HL-60/S4 (cell line): ENCODE results near the gene AVL9.

Experiments used
- in situ Hi-C: fragments of 300-500 bp; cut with MboI; formaldehyde crosslinking; loops from 2 replicates; pipeline ENCODE4 v1.14.3; 2022; ENCODE audit warnings: low sequenced_read_pairs

The AVL9 gene

DNA sequence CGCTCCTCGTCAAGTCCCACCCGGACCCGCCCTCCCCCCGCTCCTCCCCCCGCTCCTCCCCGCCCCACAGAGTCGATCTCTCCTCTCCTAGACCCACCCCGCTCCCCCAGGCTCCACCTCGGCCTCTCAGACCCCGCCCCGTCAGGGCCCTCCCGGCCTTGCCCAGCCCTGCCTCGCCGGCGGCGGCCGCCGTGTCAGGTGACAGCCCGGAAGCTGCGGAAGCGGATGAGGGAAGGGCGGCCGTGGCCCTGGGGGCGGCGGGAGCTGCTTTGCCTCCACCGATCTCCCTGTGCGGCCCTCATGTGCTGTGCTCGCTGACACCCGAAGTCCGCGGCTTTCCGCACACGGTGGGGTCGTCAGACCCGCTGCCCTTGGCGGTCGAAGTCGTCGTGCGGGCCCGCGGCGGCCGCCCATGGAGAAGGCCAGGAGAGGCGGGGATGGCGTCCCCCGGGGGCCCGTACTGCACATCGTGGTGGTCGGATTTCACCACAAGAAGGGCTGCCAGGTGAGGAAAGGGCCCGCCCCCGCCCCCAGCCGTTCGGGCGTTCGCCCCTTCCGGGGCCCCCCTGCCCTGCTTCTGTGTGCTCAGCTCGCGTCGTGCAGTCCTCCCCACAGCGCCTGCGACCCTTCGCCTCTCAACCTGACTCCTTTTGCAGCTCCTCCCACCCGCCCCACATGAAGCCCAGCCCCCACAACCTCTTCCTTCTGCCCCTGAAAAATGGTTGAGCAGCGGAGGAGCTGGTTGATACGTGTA, at the start of gene AVL9:
Gene AVL9 (plus strand): TSS at position 192 of the 754 bp plus-strand sequence. CDS start 221 bp downstream, at position 413.
- in situ Hi-C loops = no loop called here

DNA sequence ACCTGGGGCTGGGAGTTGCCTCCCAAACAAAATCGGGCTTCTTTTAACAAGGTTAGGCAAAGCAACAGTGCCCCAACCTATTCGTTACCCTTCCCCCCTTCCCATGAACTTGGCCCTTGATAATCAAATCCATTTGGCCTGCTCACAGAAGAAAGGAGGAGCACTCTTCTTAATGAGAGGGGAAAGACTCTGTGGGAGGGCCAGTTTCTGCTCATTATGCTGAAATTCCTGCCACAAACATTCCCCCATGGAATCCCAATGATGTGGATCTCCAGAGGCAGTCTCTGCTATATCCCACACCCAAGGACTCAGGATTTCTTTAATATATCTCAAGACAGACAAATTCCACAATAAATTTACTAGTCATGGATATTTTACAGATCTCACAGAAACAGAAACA, 48.1 kb upstream of the AVL9 start:
- in situ Hi-C loops = no loop called here

DNA sequence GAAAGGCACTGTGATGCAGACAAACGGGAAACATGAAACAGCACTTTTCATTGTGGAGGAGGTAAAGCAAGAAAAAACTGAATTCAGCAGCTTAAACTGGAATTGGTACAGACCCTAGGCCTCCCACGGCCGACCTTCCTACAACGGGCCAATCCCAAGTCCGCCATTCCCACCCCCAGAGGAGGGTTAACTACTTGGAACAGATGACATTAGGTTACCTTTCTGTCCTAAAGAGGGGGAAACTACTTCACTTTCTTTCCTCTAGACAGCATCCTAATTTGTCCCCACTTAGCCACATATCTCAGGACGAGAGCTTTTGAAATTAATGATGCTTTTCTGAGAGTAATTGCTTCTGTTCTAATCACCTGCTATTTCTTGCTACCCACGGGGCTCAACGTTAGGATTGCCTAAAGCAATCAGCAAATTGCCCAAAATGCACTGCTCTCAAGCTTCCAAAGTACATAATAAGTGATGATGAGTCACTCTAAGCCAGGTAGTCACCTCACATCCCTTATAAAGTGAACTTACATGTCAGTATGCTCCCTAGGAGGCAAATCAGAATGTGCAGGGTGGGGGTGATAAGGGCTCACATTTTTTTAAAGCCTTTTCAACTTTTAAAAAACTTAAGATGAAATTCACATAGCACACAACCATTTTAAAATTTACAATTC, 41.8 kb upstream of the AVL9 start:
- in situ Hi-C loops = loop anchor here (25.0 kb wide), 1 partner anchor 716 kb away; no protein-coding TSS in a partner anchor

DNA sequence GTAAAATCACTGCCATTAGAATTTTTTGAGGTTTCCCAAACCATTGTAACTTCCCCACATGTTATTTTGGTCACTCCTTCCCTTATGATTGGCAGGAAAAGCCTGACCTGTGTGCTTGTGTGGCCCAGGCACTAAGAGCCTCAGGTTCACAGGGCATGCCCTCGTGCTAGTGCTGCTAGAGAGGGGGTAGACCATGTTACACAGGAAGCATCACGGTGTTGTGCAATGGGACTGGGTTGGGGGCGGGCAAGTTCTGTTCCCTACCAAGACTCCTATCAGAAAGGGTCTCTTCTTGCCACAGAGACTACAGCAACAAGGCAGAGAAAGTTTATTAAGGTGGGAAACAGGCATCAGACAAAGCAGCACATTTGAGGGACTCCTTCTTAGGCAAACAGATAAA, 37.3 kb upstream of the AVL9 start:
- in situ Hi-C loops = loop anchor here (25.0 kb wide), 1 partner anchor 721 kb away; no protein-coding TSS in a partner anchor

DNA sequence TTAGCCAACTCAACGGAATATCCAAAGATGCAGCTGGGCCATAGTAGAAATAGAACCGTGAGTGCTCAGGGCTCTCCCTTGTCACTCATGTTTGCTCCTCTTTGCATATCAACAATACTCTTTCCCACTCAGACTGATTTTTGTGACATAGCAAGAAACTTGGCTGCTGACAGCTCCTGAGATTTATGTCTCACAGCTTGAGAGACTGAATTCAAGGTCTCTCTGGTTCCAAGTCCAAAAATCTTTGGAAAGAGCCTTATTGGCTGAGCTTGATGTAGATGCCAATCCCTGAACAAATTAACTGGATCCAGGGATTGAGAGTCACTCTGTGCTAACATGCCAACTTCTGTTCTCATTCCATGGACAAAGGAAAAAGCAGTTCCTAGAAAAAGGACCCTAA, 35.5 kb upstream of the AVL9 start:
- in situ Hi-C loops = loop anchor here (25.0 kb wide), 1 partner anchor 722 kb away; no protein-coding TSS in a partner anchor

DNA sequence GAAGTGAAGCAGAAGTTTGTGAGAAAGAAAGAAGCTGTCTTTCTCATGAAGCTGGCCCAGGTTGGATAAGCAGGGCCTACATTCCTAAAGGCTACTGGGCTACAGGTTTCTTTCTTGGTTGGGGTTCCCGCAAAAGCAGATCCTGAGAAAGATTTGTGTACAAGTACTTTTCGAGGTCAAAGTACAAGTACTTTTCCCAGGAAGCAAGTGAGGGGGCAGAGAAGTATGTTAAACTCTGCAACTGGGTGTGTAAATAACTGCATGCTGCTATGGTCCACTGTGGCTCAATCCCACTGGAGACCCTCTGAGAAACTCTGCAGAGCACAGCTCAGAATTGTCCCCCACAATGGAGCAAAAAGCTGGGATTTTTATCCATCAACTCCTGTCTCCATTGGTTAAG, 33.8 kb upstream of the AVL9 start:
- in situ Hi-C loops = loop anchor here (25.0 kb wide), 1 partner anchor 724 kb away; no protein-coding TSS in a partner anchor

DNA sequence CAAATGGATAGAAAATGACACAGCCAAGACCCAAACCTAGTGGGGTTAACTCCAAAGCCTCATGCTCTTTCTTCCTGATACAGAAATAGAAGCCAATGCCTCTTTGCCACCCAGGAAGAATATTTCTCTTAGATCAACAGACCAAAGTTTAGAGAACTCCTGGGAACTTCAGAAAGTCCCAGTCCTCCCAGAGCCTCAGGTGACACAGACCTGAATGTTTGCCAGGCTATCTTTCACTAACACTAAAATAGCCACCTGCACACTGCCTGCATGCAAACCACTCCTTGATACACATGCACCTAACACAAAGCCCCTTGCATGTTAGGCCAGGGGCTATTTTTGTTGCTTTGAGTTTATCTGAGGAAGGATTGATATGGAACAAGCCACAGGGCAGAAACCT, 32.8 kb upstream of the AVL9 start:
- in situ Hi-C loops = loop anchor here (25.0 kb wide), 1 partner anchor 725 kb away; no protein-coding TSS in a partner anchor

DNA sequence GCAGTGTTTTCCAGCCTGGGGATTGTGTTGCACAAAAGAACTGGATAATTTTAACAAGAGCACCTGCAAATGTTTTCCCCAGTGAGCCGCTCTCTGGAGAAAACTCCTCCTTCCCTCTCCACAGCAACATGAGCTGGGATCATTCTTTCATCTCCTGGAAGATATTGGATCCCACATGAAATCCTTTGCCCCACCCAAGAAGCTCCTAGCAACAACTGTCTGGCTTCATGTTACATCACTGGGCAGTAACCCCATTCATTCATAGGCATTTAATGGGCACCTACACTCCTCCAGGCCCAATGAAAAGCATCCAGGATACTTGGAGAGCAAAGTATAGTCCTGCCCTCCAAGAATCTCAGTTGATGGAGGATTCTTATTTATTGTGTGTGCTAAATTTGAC, 32.3 kb upstream of the AVL9 start:
- in situ Hi-C loops = loop anchor here (25.0 kb wide), 1 partner anchor 726 kb away; no protein-coding TSS in a partner anchor

DNA sequence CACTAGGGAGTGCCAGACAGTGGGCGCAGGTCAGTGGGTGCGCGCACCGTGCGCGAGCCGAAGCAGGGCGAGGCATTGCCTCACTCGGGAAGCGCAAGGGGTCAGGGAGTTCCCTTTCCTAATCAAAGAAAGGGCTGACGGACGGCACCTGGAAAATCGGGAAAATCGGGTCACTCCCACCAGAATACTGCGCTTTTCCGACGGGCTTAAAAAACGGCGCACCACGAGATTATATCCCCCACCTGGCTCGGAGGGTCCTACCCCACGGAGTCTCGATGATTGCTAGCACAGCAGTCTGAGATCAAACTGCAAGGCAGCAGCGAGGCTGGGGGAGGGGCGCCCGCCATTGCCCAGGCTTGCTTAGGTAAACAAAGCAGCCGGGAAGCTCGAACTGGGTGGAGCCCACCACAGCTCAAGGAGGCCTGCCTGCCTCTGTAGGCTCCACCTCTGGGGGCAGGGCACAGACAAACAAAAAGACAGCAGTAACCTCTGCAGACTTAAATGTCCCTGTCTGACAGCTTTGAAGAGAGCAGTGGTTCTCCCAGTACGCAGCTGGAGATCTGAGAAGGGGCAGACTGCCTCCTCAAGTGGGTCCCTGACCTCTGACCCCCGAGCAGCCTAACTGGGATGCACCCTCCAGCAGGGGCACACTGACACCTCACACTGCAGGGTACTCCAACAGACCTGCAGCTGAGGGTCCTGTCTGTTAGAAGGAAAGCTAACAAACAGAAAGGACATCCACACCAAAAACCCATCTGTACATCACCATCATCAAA, 30.5 kb upstream of the AVL9 start:
- in situ Hi-C loops = loop anchor here (25.0 kb wide), 1 partner anchor 728 kb away; no protein-coding TSS in a partner anchor

DNA sequence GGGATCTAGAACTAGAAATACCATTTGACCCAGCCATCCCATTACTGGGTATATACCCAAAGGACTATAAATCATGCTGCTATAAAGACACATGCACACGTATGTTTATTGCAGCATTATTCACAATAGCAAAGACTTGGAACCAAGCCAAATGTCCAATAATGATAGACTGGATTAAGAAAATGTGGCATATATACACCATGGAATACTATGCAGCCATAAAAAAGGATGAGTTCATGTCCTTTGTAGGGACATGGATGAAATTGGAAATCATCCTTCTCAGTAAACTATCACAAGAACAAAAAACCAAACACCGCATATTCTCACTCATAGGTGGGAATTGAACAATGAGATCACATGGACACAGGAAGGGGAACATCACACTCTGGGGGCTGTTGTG, 25.3 kb upstream of the AVL9 start:
- in situ Hi-C loops = loop anchor here (25.0 kb wide), 1 partner anchor 733 kb away; no protein-coding TSS in a partner anchor

DNA sequence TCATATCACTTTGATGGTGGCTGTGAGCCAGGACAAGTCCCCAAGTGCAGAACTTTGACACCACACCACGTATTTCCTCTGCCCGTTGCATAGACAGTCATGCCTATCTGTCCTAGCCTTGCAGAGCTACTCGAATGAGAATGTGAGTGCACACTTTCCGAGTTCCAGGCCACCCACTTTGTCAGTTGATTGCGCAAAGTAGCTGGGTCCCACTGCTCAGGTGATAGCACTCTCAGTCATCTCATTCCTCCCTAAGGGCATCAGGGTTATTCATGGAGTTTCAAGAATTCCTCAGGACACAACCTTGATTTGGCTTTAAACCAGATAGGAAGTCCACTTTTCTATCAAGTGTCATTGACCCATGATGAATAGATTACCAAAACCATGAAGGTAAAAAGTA, 24.4 kb upstream of the AVL9 start:
- in situ Hi-C loops = loop anchor here (25.0 kb wide), 1 partner anchor 734 kb away; no protein-coding TSS in a partner anchor

DNA sequence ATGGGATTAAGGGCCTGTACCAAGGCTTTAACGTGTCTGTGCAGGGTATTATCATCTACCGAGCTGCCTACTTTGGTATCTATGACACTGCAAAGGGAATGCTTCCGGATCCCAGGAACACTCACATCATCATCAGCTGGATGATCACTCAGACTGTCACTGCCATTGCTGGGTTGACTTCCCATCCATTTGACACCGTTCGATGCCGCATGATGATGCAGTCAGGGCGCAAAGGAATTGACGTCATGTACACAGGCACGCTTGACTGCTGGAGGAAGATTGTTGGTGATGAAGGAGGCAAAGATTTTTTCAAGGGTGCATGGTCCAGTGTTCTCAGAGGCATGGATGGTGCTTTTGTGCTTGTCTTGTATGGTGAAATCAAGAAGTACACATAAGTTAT, 23.3 kb upstream of the AVL9 start:
- in situ Hi-C loops = loop anchor here (25.0 kb wide), 1 partner anchor 735 kb away; no protein-coding TSS in a partner anchor

DNA sequence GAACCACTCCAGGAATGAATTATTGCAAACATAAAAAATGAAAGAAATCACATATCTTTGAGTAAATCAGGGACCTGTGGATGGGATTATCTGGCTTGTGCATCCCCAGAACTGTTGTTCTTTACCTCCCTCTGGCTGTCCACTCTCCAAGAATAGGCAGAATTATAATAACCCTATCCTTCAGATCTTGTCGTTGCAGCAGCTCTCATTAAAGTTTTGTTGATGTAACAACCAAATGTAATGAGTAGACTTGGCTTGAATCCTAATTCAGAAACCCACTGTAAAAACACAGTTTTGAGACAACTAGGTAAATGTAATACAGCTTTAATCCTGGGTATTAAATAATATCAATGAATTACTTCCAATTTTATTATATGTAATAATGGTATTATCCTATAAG, 21.3 kb upstream of the AVL9 start:
- in situ Hi-C loops = loop anchor here (25.0 kb wide), 1 partner anchor 737 kb away; no protein-coding TSS in a partner anchor

DNA sequence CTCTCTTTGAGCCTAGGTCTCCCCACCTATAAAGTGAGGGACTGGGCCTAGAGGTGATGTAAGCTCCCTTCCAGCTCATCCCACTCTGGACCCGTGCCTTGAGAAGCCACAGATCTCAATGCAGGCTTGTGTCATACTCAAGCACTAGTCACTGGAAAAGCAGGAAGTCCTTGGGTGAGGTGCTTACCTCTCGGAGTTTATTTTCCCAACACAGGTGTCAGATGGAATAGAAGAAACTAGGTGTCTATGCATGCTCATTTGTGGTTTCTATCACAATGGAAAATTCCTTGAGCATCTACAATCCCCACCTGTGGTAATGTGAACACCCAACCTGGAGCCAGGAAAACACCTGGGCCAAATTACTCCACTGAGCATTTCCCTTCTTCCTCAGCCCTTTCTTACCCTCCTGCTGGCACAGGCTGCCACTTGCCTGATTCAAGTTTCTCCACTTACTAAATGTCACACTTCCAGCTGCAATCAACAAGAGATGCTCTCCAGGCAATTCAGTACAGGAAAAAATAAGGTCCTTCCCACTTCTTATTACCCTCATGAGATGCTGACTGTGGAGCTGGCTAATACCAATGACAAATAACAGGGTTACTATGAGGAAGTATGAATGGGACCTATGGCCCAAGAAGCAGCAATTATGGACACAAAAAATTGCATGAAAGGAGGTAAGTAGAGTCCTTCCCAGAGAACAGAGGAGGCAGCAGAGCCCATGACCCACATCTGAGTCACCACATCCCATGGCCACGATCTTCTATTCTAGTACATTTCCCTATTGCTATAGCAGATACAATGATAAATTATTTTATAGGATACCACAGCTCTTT, 18.3 kb upstream of the AVL9 start:
- in situ Hi-C loops = no loop called here

DNA sequence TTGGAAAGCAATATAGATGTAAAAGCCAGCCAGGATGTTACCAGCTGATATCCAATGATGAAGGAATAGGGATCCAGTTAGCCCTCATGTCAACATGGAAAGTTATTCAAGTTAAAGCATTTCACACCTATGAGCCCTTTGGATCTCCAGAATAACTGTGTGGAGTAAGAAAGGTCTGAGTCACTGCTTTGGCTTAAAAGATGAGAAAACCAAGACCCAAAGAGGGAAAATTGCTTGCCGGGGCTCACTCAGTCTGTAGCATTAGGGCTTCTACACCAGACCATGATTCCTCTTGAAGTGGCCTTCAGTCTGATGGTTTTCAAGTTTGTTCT, 17.7 kb upstream of the AVL9 start:
- in situ Hi-C loops = no loop called here

DNA sequence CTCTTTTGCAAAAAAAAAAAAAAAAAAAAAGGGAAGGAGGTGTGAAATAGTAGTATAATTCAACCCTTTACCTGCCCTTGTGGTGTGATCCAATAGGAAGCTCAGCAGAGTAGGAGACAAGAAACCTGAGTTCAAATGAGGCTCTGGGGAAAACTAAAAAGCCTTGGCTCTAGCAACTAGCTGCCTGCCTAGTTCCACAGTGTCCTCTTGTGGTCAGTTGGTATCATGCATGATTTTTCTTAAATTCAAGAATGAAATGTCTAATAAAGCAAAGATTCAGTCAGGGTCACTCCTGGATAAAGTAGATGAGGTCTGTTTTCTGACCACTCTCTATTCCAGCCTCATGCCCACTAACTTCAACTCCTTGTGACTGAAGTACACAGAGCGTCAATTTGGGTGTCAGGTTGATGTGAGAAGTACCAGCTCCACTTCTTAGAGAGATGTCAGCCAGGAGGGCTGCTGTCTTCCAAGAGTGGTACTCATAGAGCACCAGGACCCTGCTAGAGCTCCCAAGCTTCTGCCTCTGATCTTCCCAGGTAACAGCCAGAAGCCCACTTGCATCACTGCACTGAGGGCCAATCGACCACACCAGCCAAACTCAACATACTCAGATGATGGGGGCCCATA, 15.6 kb upstream of the AVL9 start:
- in situ Hi-C loops = loop anchor here (10.0 kb wide), 1 partner anchor 265 kb away; no protein-coding TSS in a partner anchor

DNA sequence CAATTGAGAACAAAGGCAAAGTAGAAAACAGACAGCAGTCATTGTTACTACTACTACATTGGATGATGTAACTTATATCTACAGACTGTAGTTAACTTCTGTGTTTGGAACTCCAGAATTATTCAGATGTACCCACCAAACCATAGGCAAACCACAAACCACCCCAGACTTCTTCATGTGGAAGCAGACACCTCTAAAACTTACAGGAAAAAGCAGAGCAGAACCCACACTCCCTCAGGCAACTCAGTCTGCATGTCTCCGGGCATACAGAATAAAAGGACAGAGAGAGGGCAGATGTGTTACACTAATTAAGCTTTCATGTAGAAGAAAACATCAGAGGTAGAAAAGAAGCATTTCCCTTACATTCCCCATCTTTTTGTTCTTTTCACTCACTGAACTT, 14.1 kb upstream of the AVL9 start:
- in situ Hi-C loops = loop anchor here (10.0 kb wide), 1 partner anchor 266 kb away; no protein-coding TSS in a partner anchor

DNA sequence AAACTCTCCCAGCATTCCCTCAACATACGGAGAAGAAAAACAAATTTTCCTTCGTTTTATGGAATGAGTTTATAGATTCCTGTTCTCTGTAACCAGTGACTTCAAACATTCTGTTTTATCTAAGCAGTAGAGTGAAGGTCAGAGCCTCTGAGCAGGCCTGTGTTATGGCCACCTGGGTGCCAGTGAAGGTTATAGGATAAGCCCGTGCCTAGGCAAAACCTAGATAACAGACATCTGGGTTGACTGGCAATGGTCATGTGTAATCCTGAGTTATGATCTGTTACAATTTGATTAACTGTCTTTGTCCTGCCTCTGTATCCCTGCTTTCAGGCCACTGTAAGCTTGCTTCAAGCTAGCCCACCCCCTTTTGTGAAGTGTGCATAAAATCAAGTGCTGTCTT, 13.4 kb upstream of the AVL9 start:
- in situ Hi-C loops = loop anchor here (10.0 kb wide), 1 partner anchor 267 kb away; no protein-coding TSS in a partner anchor

DNA sequence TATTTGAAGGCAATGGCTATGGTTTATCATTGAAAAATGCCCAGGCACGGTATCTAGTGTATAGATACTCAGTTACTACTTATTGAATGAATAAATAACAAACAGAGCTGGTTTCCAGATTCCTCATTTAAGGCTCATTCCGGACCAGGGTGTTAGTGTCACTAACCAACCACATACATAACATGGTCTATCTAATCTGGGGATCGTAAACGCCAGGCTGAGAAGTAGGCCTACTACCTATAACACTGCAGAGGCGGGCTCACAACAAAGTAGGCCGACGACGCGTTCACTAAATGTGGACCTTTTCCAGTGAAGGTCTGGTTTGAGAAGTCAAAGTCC, 5.5 kb upstream of the AVL9 start:
- in situ Hi-C loops = loop anchor here (10.0 kb wide), 1 partner anchor 275 kb away; no protein-coding TSS in a partner anchor
